ENCODE measurements around the gene TRIM37. TPM values are rescaled to one million over a fixed set of nuclear protein-coding genes. Genes with fewer than 3 reads are reported as not detected.

The TRIM37 gene
- total RNA-seq, 2 donors from 2014 or later: 12.9 to 20.5 TPM

DNA sequence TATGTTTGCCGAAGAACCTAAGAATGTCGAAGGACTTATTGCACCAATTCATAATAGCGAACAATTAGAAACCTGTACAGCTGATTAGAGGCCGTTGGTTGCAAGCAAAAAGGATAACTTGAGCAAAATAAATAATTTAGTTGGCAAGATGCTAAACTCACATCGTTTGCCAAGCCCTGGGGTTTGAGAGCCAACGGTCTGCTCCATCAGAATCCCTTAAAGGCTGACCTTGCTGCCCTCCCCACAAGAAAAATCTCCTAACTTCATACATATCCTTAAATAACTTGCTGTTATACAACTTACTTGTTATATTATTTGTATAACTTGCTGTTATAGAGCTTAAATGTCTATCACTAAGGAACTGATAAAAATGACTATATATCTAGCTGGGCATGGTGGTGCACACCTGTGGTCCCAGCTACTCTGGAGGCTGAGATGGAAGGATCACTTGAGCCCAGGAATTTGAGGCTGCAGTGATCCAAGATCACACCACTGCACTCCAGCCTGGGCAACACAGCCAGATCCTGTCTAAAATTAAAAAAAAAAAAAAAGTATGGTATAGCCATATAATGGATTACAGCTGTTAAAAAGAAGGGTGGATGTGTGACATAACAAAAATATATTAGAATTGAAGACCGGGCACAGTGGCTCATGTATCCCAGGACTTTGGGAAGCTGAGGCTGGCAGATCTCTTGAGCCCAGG is 1.9 kb upstream of the TRIM37 start:
- no peak for DNase-seq (ENCODE audit: low spot score)
- Histone ChIP-seq H3K27ac (no peak overlapping the region), H3K27me3 (no peaks in the 10 kb centered on the region), H3K4me3 (no peak overlapping the region), H3K36me3 (no peaks in the 10 kb centered on the region), H3K9me3 (no peaks in the 10 kb centered on the region), H3K4me1 (peaks cover 0 to 24% of the 10 kb centered on the region in 2 donors)
- TF ChIP-seq, protein P1, sequence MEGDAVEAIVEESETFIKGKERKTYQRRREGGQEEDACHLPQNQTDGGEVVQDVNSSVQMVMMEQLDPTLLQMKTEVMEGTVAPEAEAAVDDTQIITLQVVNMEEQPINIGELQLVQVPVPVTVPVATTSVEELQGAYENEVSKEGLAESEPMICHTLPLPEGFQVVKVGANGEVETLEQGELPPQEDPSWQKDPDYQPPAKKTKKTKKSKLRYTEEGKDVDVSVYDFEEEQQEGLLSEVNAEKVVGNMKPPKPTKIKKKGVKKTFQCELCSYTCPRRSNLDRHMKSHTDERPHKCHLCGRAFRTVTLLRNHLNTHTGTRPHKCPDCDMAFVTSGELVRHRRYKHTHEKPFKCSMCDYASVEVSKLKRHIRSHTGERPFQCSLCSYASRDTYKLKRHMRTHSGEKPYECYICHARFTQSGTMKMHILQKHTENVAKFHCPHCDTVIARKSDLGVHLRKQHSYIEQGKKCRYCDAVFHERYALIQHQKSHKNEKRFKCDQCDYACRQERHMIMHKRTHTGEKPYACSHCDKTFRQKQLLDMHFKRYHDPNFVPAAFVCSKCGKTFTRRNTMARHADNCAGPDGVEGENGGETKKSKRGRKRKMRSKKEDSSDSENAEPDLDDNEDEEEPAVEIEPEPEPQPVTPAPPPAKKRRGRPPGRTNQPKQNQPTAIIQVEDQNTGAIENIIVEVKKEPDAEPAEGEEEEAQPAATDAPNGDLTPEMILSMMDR (IDR thresholded peaks at IDR 0.05): no peak

DNA sequence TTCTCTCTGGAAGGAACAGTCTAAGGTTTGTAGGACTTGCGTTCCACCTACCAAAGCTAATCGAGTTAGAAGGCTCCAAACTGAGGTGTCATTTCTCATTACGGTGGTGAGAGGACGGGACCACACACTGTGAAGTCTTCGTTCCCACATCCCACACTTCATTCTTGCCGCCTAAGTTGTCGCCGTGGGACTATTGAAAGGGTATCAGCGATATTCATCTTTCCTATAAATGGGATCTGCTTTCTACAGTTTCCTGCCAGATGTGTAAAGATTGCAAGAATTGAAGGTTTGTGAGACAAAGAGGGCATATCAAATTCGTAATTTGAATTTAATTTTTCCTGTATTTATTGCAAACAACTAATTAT is 608 bp upstream of the TRIM37 start:
- TF ChIP-seq, protein P1 (IDR thresholded peaks at IDR 0.05): no peak
- Histone ChIP-seq H3K4me3 (peak overlapping the region; percentile 91 to 96), H3K9me3 (no peaks in the 10 kb centered on the region), H3K36me3 (no peaks in the 10 kb centered on the region), H3K4me1 (peaks cover 0 to 24% of the 10 kb centered on the region in 2 donors), H3K27me3 (no peaks in the 10 kb centered on the region), H3K27ac (peak overlapping the region; percentile 95)
- no peak for DNase-seq (ENCODE audit: low spot score)

DNA sequence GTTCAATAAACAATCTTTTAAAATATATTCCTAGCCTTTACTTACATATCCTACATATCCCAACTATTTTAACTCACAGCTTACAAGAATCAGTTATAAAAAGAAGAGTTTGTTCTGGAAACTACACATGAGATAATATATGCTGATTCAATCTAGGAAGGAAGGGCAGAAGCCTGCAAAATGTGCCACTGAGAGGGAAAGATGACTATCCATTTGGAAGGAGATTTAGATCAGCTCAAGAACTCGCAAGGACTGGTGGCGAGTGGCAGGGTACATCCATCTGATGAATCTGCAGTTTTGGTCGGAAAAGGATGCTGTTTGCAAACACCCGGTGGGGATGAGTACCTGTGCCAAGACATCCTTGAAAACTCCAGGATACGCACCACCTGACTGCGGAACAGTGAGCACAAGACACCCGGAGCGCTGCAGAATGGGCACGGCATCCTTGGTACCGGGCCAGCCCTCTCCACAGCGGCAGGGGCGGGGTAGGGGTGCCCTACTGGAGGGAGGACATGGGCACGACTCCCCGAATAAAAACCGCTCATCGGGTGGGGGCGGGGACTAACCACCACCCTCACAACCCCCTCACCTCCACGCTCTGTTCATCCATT is 723 bp downstream of the TRIM37 start:
- TF ChIP-seq, protein P1 (IDR thresholded peaks at IDR 0.05): no peak
- no peaks in the 10 kb centered on the region for H3K9me3 ChIP-seq
- H3K4me3 ChIP-seq: peak overlapping the region; percentile 91 to 96

DNA sequence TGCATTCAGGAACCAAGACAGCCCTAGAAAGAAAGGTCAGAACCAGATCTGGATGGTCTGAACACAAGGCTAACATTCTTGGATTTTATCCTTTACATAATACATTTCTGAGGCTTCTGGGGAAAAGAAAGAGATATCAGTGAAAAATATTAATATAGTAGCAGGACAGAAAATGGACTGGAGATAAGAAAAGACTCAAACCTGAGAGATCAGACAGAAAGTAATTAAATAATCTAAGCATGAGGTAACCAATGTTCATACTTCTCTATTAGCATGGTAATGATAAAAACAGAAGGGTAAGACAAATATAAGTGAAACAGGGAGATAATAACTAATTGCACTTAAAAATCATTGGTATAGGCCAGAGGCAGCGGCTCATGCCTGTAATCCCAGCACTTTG is 5.5 kb downstream of the TRIM37 start:
- DNase-seq (ENCODE audit: low spot score): no peak
- Histone ChIP-seq H3K27me3 (no peaks in the 10 kb centered on the region), H3K9me3 (peaks cover 0 to 5% of the 10 kb centered on the region in 2 donors), H3K36me3 (no peaks in the 10 kb centered on the region), H3K4me3 (no peak overlapping the region), H3K4me1 (peaks cover 0 to 15% of the 10 kb centered on the region in 2 donors), H3K27ac (no peak overlapping the region)
- TF ChIP-seq, protein P1 (IDR thresholded peaks at IDR 0.05): no peak

More for the DNA sequence above, 723 bp downstream of the TRIM37 start:
- peak overlapping the region; percentile 95 for H3K27ac ChIP-seq
- peaks cover 0 to 24% of the 10 kb centered on the region in 2 donors for H3K4me1 ChIP-seq
- no peaks in the 10 kb centered on the region for H3K36me3 ChIP-seq
- H3K27me3 ChIP-seq: no peaks in the 10 kb centered on the region
- peak; percentile 64 for DNase-seq (ENCODE audit: low spot score)

DNA sequence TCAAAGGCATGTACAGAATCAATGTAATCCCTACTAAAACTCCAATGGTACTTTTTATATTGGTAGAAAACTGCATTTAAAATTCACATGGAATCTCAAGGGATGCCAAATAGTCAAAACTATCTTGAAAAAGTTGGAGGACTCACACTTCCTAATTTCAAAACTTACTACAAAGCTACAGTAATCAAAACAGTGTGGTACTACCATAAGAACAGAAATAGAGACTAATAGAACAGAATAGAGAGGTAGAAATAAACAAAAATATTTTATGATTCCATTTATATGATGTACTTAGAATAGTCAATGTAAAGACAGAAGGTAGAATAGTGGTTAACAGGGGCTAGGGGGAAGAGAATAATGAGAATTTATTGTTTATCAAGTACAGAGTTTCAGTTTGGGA is 8.8 kb downstream of the TRIM37 start:
- Histone ChIP-seq H3K4me1 (peaks cover 0 to 20% of the 10 kb centered on the region in 2 donors), H3K27ac (no peak overlapping the region), H3K4me3 (no peak overlapping the region), H3K27me3 (no peaks in the 10 kb centered on the region), H3K36me3 (no peaks in the 10 kb centered on the region), H3K9me3 (peaks cover 0 to 5% of the 10 kb centered on the region in 2 donors)
- no peak for DNase-seq (ENCODE audit: low spot score)
- TF ChIP-seq, protein P1 (IDR thresholded peaks at IDR 0.05): no peak
